Fibroblast of skin of right quadriceps (primary cell): ENCODE measurements around the gene ARNT2.

Experiments used
- DNase-seq: peaks from one replicate; pipeline ENCODE4 v3.0.0-alpha.2; 2013

ARNT2 gene

DNA sequence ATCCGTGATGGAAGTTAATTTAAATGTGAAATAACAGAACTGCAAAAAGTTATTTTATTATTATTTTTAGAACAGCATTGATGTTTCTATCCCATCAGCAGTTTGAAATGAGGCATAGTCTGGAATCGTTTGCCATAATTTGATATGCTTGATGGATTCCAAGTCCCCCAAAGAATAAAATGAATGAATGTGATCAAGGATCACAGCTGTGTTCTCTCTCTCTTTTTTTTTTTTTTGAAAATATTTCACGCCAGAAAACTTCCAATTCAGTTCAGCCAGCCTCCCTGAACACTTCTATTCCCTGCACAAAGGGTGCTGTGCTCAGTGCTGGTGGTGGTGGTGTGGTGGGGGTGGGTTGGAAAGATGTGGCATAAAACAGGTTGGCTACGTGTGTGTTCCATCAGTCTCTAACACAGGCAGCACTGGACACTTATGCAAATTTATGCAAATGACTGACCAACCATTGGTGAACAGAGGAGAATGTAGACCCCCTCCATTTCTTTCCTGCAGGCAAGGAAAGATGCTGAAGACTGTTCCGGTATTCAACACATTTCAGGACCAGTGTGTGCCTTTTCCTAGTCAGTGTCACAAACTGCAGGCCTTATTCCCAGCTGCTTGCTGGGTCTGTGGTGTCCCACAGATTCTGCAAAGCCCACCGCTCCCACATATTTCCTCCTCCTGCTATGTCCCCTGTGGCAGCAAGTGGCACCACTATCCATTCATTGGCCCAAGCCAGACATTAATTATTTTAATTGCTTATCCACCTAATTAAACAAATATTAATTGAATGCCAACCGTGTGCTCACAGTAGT is 10.6 kb downstream of the ARNT2 start:
- no peak for DNase-seq

DNA sequence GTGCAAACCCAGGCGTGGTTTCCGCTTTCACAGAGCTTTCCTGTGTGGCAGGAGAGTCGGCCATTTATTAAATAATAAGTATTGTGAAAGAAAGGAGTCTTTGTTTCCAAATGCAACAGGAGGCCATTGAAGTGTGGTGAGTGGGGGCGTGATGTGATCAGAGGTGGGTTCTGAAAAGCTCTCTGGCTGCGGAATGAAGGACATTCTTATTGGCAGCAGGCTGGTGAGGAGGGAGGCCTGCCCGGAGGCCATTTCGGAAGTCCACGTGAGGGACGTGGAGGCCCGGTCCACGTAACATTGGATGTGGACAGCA is 11.1 kb downstream of the ARNT2 start:
- no peak for DNase-seq

DNA sequence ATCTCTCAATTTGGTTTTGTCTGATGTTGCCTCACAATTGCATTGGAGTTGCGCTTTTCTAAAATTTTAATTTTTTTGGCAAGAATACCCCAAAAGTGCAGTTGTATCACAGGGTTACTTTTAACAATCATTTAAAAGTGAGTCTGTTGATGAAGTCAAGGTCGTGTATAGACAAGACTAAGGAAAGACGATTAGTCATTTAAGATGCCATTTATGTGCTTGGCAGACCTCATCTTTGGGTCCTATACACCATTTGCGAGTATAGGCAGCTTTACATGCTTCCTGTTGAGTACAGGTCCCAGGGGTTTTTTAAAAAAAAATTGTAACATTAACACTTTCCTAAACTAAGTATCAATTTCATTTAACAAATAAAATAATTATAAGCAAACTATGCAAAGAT is 12.5 kb downstream of the ARNT2 start:
- DNase-seq = no peak

DNA sequence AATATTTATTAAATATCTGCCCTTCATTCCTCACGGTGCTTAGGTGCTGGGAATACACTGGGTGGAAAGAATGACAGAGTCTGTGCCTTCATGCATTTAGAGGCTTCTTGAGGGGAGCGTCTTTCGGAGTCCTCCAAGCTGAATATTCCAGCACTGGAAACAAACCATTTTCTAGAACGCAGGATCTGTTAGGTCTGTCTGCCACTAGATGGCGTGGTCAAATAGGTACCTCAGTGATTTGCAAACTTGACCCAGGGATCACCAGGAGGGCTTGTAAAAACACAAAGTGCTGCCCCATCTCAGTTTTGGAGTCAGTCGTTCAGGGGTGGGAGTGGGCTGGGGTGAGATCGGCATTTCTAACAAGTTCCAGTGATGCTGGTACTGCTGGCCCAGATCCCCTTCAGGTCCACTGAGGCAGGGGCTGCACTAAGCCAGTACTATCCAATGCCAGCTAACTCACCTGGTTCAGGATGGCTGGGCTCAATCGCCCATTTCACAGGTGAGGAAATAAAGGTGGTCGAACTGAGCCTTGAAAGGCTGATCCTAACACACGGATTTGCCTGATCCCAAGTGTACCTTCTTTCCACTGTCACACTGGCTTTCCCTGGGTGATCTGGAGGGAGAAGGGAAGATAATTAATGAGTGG is 14.8 kb downstream of the ARNT2 start:
- peak; percentile 53 for DNase-seq

DNA sequence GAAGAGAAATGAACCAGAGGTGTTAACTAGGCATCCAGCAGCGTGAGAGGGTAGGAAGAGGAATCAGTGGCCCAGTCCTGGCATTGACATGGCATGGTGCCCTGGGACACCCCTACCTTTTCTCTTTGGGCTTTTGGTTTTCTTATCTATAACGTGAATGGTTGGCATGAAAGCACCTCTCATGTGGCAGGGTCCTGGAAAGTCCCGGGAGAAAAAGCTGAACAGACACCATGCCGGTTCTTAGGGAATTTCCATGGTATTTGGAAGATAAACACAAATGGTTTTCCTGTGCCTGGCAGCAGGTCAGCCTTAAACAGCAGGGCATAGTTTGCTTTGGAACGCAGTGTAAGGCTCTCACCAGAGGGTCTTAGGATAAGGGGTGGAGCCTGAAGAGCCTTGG is 15.4 kb downstream of the ARNT2 start:
- DNase-seq = no peak

DNA sequence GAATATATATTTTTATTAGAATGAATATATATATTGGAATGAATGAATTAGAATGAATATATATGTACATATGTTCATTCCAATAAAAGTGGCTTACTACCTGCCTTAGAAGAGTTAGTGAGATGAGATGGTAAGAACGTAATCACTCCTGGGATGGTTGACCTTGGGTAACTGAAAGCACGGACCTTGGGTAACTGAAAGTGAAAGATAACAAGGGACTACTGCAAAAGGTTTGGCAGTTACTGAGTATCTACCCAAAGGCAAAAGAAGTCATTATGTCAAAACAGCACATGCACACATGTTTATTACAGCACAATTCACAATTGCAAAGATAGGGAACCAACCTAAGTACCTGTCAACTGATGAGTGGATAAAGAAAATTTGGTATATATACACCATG is 16.5 kb downstream of the ARNT2 start:
- no peak for DNase-seq

DNA sequence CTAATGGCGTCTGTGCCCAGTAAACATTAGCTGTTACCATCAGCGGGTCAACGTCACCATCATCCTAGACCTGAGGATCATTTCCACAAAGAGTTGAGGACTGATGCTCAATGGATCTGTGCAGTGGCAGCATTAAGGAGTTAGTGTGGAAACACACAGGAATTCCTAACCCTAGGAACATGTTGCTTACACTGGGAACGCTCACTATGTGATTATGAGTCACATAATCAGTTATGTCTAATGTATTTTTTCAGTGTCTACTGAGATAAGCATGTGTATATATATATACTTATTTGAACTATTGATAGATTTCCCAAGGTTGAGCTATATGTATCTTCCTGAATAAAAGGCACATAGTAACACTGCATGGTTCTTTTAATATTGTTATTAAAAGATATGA is 19.0 kb downstream of the ARNT2 start:
- peak; percentile 30 for DNase-seq

DNA sequence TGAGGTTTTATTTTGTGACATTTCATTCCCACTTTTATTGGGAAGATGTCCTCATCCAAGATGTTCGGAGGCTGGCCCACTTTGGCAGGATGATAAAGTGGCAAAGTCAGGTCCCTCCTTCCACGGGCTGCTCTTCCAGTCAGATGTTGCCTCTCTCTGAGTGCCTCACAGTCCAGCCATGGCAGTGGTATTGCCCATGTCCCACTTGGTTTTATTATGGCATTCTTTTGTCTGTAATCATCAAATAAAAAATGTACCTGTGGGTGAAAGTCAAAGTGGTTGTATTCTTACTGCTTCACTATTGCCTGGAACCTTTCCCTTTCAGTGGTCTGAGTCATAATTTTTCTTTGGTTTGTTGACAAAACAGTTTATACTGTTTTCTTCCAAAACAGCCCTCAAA is 20.2 kb downstream of the ARNT2 start:
- DNase-seq = no peak

DNA sequence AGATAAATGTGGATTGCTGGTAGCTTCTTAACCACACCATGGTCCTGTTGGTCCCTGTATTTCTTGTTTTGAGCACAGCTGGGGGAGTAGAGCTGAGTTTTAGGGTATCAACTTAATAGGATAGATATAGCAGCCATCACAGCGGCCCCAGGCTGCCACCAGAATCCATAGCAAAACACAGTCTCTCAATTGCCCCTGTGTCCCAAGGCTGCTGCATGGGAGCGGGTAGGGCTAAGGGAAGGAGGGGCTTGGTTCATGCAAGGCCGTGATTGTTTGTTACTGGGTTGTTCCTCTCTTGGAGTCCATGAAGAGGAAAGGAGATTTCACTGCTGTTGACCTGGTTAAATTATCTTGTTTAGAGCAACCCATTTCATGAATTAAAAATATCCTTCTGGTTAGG is 22.1 kb downstream of the ARNT2 start:
- no peak for DNase-seq

DNA sequence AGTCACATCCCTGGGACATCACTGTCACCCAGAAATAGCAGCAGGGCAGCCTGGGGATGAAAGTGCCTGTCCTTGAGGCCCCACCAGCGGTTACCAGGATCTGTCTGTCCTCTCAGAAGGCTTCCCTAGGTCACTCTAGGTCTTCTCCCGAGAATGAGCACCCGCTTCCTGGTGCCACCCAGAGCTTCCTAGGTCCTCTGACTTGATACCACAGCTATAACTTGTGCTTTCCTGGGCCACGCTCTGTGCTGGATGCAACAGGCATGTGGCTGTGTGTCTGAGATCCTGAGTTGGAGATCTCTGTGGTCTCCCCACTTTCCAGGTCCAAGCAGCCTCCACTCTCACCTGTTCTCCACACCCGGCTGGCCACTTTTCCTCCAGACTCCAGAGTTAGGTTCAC is 25.8 kb downstream of the ARNT2 start:
- DNase-seq = no peak

DNA sequence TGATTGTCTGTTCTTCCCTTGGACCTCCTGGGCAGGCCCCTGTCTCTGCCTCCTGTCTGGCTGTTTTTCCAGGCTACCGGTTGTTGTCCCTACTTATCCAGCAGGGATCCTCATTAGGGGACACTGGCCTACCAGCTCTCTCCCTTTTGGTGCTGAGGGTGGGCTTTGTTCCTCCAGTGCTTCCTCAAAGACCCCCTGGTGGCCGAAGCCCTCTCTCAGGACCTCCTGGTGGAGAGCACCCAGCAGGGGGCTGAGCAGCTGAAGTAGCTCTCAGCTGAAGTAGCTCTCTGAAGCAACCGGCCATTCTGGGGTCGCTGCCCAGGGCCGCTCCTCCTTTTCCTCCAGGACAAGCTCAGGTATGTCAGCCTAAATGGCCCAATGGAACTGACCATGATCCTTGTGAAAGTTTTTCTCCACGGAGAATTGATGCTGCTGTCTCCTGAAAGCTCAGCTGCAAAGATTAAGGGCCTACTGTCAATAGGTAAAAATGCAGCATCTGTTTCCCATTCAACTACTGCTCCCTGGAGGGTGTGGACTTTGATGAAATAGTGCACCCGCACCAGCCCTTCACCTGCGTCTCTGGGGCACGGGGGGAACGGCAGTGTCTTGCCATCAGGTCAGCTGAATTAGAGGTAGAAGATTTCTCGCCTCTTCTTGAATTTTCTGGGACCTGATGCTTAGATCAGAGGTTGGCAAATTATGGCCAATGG is 27.6 kb downstream of the ARNT2 start:
- DNase-seq = no peak

DNA sequence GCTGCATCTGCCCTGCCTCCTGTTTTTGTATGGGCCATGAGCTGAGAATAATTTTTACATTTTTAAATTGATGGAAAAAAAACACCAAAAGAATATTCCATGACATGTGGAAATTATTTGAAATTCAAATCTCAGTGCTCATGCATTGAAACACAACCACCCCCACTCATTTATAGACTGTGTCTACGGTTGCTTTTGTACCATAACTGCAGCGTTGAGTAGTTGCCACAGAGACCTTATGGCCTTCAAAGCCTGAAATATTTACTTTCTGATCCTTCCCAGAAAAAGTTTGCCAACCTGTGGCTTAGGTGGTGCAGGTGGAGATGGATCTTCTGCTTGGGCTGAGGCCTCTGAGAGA is 28.1 kb downstream of the ARNT2 start:
- DNase-seq = no peak

DNA sequence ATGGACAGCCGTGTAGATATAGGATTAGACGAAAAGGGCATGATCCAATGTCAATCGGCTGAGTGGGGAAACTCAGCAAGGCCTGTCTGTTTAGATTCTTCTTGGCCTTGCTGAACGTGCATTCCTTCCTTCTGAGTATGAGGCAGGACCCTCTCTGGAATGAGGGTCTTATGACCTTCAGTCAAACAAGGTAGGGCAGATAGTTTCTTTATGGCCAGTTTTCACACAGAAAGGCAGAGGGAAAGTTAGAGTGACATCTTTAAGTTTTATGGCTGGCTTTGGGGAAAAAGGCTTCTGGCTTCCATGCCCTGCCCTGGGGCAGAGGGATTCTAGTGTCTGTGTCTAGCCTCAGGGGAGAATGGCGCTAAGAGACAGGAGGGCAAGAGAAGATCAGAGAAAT is 29.7 kb downstream of the ARNT2 start:
- no peak for DNase-seq

DNA sequence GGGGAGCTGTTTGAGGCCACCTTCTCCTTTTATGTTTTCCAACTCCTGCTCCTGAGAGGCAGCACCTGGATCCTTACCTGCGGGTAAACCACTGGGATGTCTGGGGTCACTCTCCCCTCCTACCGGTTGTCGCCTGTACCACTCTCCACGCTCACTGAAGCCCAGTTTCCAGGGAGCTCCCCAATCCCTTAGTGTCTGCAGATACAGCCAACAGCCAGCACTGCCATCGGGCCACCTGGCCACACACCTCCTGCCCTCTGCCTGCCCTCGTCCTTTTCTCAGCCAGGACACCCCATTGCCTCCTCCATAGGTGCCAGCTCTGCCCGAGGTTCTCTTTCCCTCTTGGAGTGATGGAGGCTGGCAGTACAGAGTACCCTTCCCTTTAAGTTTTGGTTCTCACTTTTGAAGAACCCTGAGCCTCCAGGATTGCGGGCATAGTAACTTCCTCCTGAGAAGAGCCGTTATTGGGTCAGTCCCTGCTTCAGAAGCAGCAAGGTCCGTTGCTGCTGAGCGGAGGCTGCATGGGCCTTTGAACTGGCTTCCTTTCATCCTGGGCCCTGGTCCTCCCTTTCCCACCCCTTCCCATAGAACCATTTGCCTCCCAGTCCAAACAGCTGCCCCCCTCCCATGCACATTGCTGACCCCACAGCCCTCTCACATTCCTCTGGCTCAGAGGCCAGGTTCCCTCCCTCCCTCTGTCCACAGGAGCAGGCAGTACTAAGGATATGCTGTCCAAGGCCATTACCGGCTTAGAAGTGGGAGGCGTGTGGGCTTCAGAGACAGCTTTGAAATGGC is 30.9 kb downstream of the ARNT2 start:
- DNase-seq = no peak

DNA sequence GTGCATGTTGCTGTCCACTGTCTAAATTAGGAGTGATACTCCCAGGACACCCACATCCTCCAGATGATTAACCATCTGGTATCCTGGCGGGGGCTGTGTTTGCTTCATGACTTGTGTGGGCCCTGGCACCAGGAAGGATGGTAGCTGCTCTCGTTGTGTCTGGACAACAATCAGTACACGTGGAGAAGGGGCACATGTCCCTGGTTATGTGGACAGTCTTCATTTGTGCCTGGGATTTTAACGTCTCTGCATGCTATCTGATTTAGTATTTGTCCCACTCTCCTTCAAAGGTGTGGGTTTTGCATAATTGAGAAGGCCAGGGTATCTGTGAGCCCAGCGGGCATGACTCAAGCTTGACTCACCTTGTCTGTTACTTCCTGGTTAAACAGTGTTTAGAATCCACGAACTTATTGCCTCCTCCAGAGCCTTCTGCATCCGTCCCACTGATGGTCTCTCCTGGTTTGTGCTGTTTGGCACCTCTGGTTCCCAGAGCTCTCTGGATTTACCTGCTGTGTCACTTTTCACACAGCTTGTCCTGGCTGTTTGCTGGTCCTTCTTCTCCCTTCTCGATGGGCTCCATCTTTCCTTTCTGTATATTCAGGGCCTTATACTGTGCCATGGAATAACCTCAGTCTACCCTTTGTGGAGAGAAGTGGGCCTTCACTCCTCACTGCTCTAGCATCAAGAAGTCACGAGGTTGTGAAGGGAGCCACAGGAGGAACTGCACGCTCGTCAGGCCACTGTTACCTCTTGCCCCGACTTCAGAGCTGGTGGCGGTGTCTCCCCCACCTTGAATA is 32.5 kb downstream of the ARNT2 start:
- DNase-seq = peak; percentile 53

DNA sequence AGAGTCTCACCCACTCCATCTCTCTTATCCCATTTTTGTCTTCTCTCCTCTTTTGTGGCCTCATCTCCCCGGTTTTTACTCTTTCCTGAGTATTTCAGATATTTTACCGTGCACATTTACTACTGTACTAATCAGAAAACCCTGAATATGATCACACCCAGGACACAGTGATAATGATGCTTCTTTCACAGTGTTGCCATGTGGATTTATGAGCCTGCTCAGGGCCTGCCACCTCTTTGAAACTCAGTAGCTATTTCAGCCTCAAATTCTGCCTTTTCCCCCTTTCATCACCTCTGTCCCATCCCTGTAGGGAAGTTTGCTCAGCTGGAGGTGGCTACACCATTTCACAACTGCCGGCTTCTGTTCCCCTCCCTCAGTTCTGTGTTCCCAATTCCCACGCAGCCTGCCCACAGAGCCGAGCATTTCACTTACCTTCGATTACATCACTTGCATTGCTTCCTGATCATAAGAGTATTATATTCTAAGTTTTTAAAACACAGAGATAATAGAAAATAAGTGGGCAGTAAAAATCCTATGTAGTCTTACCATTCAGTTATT is 33.2 kb downstream of the ARNT2 start:
- DNase-seq = peak; percentile 44

DNA sequence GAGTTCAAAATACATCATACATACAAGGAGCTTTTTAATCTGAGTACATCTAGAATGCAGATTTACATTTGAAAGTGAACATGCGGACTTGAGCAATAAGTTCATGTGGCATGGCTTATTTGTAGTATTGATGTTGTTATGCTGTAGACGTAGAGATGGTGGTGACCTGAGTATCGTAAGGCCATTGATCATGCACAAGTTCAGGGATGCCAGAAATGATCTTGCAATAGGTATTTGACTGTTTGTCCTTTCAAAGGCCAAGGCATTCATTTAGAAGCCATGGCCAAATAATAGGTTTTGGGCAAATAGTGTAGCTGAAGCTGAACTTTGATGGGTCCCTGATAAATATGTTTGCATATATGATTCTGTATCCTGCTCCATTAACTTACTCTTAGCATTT is 35.0 kb downstream of the ARNT2 start:
- no peak for DNase-seq

DNA sequence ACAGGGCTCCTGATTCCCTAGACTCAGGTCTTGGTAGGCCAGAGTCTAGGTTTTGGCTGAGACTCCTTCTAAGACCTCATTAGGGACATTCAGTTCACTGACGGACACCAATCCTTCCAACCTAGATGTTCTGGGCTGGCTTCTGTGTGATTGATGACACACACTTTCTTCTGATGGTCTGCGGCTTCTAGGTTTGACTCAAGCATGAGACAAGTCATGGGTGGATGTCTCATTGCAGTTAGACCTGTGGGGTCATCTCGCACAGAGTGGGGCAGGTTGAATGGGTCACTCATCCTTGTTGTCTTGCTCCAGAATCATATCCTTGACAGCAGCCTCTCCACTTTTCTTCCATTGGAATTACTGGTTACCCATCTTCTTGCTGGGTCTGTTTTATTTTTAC is 35.8 kb downstream of the ARNT2 start:
- no peak for DNase-seq

DNA sequence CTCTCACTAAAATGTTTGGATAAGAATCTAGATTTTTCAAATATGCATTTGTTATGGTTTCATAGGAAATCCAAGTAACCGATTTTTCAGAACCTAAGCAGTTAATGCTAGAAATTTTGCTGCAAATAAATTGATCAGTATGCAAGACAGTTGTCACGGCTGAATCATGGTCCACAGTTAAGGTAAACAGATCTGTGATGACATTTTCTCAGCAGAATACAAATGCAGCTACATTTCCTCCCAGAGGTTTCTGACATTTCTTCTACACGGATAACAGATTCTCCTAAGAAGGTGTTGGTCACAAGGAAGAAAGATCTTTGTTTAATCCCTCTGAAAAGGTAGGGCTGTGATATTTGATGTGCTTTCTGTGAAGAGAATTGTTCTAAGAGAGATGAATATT is 36.9 kb downstream of the ARNT2 start:
- no peak for DNase-seq

DNA sequence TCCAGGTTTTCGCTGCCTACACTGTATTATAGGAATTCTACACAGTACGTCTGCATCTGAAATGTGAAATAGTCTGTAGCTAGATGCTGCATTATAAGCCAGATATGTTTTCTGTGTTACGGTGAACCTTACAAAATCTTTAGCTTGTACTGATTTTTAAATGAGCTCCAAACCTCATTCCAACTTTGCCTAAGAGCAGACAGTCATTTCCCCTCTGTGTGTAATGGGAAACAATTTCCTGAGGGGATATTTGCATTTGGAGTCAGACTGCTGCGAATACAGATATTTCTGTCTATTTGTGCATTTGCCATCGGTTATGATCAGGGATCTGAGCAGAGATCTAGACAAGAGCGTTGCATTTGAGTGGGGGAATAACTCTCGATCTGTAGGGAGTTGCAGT is 37.5 kb downstream of the ARNT2 start:
- DNase-seq = peak; percentile 17

DNA sequence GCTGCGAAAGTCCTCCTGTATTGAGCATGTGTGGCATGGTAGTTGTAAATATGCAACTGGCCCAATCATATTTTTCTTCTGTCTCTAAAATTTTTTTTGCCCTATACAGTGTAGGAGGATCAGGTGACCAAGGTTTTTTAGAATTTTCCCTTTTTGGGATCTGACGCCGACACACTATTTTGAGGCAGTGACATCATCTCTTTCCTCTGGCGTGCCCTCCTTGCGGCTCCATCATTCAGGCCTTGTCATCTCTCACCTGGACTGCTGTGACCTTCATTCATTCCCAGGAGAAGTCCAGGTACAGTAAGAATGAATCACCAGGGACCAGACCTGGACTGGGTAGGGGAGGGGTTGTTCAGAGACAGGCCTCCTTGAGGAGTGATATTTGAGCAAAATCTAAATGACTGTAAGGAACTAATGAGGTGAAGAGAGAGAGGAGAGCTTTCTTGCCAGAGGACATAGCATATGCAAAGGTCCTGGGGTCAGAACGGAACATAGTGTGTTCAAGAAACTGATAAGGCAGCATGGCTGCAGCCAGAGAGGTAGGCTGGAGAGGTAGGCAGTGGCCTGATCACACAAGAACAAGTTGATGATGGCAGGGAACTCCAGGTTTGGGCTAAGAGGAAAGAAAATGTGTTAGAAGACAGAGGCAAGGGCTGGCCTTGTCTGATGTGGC is 38.7 kb downstream of the ARNT2 start:
- DNase-seq = no peak
